Measurements from ENCODE around the gene URB2.
"Not testable (repeated sequence)": the region's sequence is repeated elsewhere in the genome, so short reads cannot be mapped to it uniquely, and the experiment has no call there.

URB2 gene

GRCh38 chr1:229617351-229618100 lies 8.5 kb upstream of the URB2 start:
- DNase-seq = no peak

- DNase-seq = no peak
These were observed 7.0 kb upstream of the URB2 start for GRCh38 chr1:229619002-229619401.

DNA sequence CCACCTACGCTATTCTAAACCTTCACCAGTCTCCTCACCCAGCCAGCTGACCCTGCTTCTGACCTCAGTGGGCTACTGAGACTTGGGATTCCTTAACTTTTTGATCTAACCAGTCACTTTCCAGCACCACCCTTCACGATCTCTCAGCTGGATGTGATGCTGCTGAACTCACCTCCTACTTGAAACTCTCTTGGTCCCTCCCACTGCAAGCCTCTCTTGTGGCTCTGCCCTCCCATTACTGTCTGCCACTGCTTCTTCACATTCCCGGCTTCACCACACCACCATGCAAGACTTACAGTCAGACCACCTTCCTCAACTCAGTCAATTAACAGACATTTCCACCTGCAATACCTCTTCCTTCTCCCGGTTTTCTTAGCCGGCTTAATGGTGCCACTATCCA lies 6.4 kb upstream of the URB2 start:
- DNase-seq = no peak

DNA sequence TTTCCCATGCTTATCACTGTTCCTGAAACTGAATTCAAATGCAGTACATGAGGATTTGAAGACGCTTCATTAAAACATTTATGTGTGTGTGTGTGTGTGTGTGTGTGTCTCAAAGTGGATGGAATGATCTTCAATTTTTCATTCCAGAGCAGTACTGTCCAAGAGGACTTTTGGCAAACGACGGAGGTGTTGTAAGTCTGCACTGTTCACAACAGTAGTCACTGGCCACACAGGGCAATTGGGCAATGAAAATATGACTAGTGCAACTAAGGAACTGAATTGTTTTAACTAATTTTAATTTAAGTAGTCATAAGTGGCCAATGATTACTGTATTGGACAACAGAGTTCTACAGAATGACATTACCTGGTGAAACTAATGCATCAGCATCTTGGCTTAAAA lies 5.2 kb upstream of the URB2 start:
- no peak for DNase-seq

GRCh38 chr1:229621663-229622062 lies 4.4 kb upstream of the URB2 start:
- DNase-seq = no peak

DNA sequence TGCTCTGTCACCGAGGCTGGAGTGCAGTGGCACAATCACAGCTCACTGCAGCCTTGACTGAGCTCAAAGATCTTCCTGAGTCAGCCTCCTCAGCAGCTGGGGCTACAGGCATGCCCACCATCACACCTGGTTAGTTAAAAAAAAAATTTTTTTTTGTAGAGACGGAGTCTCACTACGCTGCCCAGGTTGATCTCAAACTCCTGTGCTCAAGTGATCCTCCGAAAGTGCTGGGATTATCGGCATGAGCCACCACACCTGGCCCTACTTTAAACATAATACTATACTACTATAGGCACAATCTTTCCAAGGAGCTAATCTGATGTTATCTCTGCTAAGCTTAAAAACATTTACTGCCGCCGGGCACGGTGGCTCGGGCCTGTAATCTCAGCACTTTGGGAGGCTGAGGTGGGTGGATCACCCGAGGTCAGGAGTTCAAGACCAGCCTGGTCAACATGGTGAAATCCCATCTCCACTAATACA lies 3.4 kb upstream of the URB2 start:
- not testable (repeated sequence) for DNase-seq

GRCh38 chr1:229623225-229623624 lies 2.8 kb upstream of the URB2 start:
- no peak for DNase-seq

DNA sequence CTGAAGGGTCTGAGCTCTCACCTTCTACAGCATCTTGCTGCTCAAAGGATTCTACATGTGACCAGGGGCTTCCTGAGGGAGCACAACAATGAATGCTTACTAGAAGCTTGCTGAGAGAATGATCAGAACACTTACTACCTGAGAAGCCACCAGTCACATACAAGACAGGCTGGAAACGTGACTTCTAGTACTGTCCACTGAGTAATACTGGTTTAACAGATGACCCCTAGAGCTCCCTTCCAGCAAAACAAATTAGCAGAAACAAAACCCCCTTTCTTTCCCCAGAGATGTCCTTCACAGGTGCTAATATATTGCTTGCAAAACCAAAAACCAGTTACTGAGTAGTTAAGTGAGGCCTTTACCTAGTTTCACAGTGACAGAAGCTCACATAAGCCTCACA lies 2.2 kb upstream of the URB2 start:
- no peak for DNase-seq

- DNase-seq = no peak
These were observed 1.5 kb upstream of the URB2 start for GRCh38 chr1:229624521-229625070.

DNA sequence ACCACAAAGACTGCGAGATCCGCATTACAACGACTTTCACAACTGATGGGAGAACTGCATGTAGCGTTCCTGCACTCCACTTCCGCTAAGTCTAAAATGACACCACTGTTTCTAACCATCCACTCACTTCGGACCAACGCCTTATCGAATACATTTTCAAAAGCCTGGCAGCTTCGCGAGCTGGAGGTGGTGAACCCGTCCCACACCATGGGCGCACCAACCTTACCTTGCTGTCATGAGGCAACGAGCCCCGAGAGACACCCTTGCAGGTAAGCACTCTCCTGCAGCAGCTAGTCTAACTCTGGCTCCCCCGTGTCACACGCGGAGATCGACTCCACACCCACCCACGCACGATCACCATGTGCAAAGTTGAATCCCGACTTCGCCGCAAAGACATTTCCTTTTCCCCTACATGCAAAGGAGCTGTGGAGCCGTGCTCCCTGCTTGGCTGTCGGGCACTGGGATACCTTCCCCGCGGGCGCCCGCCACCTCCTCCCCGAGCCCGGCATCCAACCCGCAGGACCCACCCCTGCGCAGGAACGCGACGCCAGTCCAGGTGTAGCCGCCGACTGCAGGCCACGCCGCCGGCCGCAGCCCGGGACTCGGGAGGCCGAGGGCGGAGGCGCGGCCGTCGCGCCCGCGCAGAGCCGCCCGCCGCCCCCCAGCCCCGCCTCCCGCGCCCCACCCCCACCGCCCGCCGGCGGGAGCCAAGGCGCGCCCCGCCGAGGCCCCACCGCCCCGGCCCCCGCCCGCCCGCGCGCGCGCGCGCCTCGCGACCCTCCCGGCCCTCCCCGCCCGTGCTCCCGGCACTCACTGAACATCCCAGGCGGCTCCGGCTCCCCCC lies 754 bp upstream of the URB2 start:
- DNase-seq = peak; percentile 15

DNA sequence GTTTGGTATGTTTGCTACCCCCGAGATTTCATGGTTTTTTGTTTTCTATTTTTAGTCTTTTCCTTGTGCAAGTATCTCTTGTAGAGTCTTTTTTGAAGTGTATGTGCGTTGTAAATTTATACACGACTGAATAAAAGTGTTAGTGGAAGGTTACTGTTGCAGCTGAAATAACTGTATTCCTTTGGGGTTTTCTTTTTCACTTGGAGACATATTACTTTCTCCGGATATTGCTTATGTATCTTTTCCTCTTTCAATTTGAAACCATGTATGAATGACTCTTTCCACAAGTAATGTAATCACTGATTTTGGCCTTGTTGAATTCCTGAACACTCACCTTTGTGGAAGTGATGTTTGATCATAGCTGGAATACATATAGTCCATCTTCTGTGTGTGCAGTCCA lies 956 bp downstream of the URB2 start:
- DNase-seq = no peak

- DNase-seq = no peak
These were observed 3.2 kb downstream of the URB2 start for GRCh38 chr1:229629261-229629660.

GRCh38 chr1:229631148-229631547 lies 5.1 kb downstream of the URB2 start:
- no peak for DNase-seq

DNA sequence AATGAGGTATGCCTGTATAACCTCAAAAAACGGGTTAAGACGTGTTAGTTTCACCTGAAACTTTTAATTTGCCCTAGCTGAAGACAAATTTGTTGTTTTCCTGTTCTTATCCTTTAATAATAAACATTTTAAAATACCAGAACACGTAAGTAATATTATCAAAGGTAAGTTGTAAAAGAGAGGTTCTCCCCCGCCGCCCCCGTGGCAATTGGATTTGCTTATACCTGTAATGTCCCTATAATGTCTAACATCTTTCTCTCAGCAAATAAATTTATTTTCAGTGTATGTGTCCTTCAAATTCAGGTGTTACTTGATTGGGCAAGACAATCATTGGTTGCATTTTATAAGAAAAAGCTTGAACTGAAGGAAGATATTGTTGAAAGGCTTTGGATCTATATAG lies 5.9 kb downstream of the URB2 start:
- no peak for DNase-seq

DNA sequence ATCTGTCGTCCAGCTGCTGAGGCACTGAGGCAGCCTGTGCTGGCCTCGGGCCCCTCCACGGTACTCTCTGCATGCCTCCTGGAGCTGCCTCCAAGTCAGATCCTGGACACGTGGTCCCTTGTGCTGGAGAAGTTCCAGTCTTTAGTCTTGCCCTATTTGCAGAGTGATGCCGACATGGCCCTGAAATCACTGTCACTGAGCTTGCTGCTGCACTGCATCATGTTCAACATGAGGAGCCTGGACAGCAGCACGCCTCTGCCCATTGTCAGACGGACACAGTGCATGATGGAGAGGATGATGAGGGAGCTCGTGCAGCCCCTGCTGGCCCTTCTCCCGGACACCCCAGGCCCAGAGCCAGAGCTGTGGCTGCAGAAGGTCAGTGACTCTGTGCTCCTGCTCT lies 10.0 kb downstream of the URB2 start:
- no peak for DNase-seq

- no peak for DNase-seq
These were observed 11.7 kb downstream of the URB2 start for GRCh38 chr1:229637746-229638145.

- no peak for DNase-seq
These were observed 14.4 kb downstream of the URB2 start for GRCh38 chr1:229640455-229640854.

- no peak for DNase-seq
These were observed 15.3 kb downstream of the URB2 start for GRCh38 chr1:229641306-229641705.

GRCh38 chr1:229642376-229642775 lies 16.3 kb downstream of the URB2 start:
- no peak for DNase-seq

DNA sequence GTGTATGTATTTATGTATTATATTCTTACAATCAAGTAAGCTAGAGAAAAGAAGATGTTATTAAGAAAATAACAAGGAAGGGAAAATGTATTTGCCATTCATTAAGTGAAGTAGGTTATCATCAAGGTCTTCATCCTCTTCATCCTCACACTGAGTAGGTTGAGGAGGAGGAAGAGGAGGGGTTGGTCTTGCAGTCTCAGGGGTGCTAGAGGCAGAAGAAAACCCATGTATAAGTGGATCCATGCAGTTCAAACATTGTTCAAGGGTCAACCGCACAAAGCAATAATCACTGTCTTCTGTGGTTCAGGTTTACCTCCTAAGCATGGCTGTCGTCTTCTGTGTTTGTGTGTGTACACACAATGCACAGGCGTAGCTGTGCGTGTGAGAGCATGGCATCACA lies 16.9 kb downstream of the URB2 start:
- DNase-seq = no peak

GRCh38 chr1:229643996-229644745 lies 18.1 kb downstream of the URB2 start:
- DNase-seq = no peak

DNA sequence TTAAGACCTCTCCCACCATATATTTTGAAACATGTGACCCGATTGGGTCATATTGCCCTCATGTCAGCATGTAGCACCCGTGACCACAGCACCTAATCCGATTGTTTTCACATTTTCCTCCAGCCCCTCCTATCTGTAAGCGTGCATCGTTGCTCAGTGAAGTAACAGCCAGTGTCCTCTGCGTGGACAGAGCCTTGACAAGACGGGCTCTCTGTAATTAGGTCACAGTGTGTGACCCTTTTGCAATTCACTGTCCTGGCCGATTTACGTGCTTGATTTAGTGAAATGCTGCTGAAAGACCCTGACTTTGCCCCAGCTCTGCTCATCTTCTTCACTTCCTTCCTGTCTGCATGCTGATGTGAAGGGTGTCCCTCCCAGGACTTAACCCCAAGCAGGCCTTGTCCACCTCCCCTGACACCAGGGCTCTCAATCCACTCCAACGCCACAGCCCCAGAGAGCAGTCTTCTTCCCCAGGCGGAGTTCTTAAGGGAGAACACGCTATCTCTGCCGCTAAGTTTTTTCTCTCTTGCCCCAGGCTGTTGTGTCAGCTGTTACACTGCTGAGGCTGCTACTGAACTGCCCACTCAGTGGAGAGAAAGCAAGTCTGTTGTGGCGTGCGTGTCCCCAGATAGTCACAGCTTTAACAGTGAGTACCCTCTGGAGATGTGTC lies 19.4 kb downstream of the URB2 start:
- DNase-seq = no peak

- DNase-seq = no peak
These were observed 22.4 kb downstream of the URB2 start for GRCh38 chr1:229648406-229648805.

Measured in DMS79 (cell line).